H1 (cell line): ENCODE measurements around the gene NINJ2. TPM values are rescaled to one million over a fixed set of nuclear protein-coding genes. Genes with fewer than 3 reads are reported as not detected.

ENCODE experiments used
- BCL11A ChIP-seq, 2 experiments: IDR thresholded peaks; one replicate each; pipeline ENCODE4 v1.6.1; 2011; ENCODE audit warnings: low read depth in 2 of 2, low read length in 2 of 2, mild to moderate bottlenecking in 2 of 2
- E2F6 ChIP-seq: IDR thresholded peaks from 2 replicates; pipeline ENCODE4 v1.6.1; 2012; ENCODE audit warnings: inconsistent platforms
- FOSL1 ChIP-seq: IDR thresholded peaks from 2 replicates; pipeline ENCODE4 v1.6.1; 2011; ENCODE audit warnings: mild to moderate bottlenecking, low read depth, low read length, moderate library complexity; ENCODE audit not compliant: insufficient read depth
- POU5F1 ChIP-seq: IDR thresholded peaks from 2 replicates; pipeline ENCODE4 v1.6.1; 2011; ENCODE audit warnings: low read depth, mild to moderate bottlenecking, low read length, moderate library complexity
- SP4 ChIP-seq: IDR thresholded peaks from 2 replicates; pipeline ENCODE4 v1.6.1; 2012; ENCODE audit warnings: low read length, inconsistent platforms
- polyA plus RNA-seq, 7 experiments: library from polyadenylated mRNA; depleted of rRNA in 3 of 7; stranded (reverse) in 5 of 7; unstranded in 2 of 7; fragments of >200 nt in 5 of 7; fragments of 200-250 nt in 2 of 7; gene quantifications; 1 replicate in 5 of 7; 2 replicates in 1 of 7; 4 replicates in 1 of 7; pipeline versions ENCODE4 v1.2.1 to v1.2.3, GENCODE V29; 2011 to 2013; ENCODE audit warnings: missing spikeins in 2 of 7, mixed read lengths in 2 of 7
- total RNA-seq: library from RNA; stranded (reverse); fragmentation: NEBNext Ultra II Directional; extraction: Animal tissue kit (Norgen Biotek cat#: 25700); gene quantifications from 2 replicates; pipeline ENCODE4 v1.2.1, GENCODE V29; 2021

The NINJ2 gene
- total and polyA plus RNA-seq, 2 of the 8 experiments (the other 6 are each of a cell fraction or from before 2014, with no cell fraction given) = 1.4 TPM; not detected in 1

- TF ChIP-seq FOSL1 (no peak), BCL11A (IDR thresholded peaks at IDR 0.05; ENCODE audit: low read depth in 2 of 2, low read length in 2 of 2) (no peak), POU5F1 (no peak), SP4 (no peak), E2F6 (no peak)
- TF ChIP-seq, all 59 proteins: peak for 0
Measured at GRCh38 chr12:607541-608001, 55.7 kb downstream of the NINJ2 start (continued).
